DMS 273 (cell line): Measurements from ENCODE around the gene MIDN.
A peak's percentile ranks its signal among the peaks of the same experiment; 100 is the strongest.

Experiments used
- DNase-seq: peaks from one replicate; lab custom pipeline; 2025; ENCODE audit not compliant: unreplicated experiment; lab: John Stamatoyannopoulos, UW

Gene MIDN

GRCh38 chr19:1220976-1221903, 27.1 kb upstream of the MIDN start:
- peak; percentile 52 for DNase-seq

GRCh38 chr19:1221904-1222255, 26.5 kb upstream of the MIDN start:
- DNase-seq, result no peak

DNA sequence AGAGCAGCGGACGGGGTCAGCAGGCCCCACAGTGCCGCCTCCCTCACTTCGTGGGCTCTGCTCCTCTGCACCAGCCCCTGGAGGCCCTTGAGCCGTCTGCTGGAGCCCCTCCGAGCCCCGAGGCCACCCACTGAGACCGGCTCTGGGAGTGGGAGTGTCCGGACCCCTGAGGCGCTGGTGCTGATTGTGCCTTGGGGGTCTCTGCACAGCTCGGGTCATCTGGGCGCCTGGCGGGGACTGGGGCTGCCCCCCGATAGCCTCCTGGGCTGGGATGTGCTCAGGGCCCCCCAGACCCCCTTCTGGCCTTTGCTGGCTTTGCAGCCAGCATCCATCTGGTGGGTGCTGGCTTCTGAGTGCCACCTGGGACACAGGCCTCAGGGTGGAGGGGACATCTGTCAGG, 26.0 kb upstream of the MIDN start:
- peak; percentile 39 for DNase-seq

GRCh38 chr19:1223018-1223855, 25.1 kb upstream of the MIDN start:
- peak; percentile 63 for DNase-seq

GRCh38 chr19:1224047-1224825, 24.1 kb upstream of the MIDN start:
- DNase-seq, result no peak

GRCh38 chr19:1224847-1225246, 23.5 kb upstream of the MIDN start:
- no peak for DNase-seq

GRCh38 chr19:1225440-1226226, 22.8 kb upstream of the MIDN start:
- DNase-seq, result no peak

DNA sequence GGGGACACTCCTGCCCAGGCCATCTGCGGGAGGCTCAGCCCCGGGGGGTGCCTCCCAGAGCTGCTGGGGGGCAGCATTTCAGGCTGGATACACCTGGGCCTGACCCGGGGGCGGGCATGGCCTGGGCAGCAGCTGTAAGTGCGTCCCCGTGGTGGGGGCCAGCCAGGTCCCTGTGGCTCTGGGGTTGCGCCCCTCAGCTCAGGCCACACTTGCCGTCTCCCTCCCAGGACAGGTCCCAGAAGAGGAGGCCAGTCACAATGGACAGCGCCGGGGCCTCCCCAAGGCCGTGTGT, 22.2 kb upstream of the MIDN start:
- no peak for DNase-seq

GRCh38 chr19:1226522-1227303, 21.7 kb upstream of the MIDN start:
- no peak for DNase-seq

DNA sequence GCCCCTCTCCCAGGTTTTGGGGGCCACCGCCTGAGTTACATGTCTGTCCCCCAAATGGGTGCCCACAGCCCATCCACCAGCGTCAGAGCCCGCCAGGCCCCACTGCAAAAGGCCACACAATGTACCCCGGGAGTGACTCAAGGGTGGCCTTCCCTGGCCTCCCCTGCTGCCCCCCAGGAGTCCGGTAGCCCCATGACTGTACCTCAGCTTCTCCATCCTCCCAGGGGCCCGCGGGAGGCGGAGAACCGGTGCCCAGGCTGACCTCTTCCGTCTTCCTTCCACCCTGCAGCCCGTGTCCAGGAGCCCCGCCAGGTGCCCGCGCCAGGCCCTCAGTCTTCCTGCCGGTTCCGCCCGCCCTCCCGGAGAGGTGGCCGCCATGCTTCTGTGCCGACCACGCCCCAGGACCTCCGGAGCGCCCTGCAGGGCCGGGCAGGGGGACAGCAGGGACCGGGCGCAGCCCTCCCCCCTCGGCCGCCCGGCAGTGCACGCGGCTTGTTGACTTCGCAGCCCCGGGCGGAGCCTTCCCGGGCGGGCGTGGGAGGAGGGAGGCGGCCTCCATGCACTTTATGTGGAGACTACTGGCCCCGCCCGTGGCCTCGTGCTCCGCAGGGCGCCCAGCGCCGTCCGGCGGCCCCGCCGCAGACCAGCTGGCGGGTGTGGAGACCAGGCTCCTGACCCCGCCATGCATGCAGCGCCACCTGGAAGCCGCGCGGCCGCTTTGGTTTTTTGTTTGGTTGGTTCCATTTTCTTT, 20.9 kb upstream of the MIDN start:
- no peak for DNase-seq

DNA sequence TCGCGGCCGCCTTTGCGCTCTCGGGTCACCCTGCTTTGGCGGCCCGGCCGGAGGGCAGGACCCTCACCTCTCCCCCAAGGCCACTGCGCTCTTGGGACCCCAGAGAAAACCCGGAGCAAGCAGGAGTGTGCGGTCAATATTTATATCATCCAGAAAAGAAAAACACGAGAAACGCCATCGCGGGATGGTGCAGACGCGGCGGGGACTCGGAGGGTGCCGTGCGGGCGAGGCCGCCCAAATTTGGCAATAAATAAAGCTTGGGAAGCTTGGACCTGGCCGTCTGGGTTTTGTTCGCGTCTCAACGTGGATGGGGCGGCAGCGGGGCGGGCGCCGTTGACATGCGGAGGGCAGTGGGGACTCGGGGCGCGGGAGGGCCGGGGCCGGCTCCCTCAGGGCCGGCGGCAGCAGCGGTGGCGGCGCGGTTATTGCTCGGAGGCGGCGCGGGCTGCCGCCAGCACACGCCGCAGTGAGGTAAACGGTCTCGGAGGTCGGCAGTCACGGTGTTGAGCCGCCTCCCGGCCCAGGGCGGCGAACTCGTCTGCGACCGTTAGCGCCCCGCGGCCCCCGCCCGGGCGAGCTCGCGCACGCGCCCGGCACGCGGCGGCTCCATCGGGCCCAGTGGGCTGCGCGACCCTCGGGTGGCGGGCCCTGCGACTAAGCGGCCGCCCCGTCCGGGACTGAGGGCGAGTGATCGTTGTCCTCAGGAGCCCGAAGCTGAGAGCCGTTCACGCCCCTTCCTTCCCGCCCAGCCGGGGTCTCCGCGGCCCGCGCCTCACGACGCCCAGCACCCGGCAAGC, 20.0 kb upstream of the MIDN start:
- DNase-seq, result no peak

GRCh38 chr19:1229056-1229923, 19.1 kb upstream of the MIDN start:
- DNase-seq, result no peak

- DNase-seq, result no peak
These were observed 18.2 kb upstream of the MIDN start for GRCh38 chr19:1229924-1230782.

GRCh38 chr19:1230783-1231489, 17.4 kb upstream of the MIDN start:
- DNase-seq, result no peak

DNA sequence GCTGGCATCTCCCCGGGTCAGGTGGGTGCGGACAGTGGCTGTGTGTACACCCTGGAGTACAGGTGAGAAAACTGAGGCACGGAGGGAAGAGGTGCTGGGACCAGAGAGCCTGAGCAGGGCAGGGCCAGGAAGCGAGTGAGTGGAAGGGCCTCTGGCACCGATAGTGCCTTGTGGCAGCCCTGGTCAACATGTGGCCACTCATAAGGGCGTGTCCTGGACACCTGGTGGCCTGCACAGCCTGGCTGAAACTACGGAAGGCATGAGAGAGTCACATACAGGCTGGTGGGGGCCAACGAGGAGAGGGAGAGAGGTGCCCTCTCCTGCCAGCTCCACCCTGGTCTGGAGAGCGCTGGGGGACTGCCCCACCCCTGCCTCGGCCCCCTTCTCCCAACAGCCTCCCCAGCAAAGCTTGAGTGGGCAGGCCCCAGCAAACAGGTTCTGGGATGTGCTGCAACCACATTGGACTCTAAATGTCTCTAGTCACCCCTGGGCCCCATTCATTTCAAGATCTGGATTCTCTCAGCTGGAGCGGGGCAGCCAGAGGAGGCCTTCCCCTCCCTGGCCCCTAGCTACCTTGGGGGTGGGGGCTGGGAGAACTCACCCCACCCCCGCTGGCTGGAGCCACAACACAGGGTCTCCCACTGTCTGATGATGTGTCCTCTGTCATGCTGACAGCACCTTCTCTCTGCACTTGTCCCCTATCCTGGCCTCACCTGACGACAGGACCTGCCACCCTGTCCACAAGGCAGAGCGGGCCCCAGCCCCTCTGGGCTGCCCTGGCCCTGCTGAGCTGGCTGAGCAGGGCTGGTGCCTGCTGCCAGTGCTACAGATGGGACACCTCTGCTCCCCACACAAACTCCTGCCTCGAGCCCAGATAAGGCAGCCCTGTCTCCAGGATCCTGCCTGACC, 16.4 kb upstream of the MIDN start:
- peak; percentile 75 for DNase-seq
